ENCODE data around the gene RPS2.

- TF ChIP-seq, protein P1, sequence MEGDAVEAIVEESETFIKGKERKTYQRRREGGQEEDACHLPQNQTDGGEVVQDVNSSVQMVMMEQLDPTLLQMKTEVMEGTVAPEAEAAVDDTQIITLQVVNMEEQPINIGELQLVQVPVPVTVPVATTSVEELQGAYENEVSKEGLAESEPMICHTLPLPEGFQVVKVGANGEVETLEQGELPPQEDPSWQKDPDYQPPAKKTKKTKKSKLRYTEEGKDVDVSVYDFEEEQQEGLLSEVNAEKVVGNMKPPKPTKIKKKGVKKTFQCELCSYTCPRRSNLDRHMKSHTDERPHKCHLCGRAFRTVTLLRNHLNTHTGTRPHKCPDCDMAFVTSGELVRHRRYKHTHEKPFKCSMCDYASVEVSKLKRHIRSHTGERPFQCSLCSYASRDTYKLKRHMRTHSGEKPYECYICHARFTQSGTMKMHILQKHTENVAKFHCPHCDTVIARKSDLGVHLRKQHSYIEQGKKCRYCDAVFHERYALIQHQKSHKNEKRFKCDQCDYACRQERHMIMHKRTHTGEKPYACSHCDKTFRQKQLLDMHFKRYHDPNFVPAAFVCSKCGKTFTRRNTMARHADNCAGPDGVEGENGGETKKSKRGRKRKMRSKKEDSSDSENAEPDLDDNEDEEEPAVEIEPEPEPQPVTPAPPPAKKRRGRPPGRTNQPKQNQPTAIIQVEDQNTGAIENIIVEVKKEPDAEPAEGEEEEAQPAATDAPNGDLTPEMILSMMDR (IDR thresholded peaks at IDR 0.05 in 8 of 11, conservative IDR thresholded peaks at IDR 0.05 in 3 of 11): no peak
- no peak for TF ChIP-seq POLR2A (IDR thresholded peaks at IDR 0.05)
Observed at GRCh38 chr16:1917056-1917664, 47.5 kb downstream of the RPS2 start.
